H1 (cell line): ENCODE results near the gene PHF14. TPM values are rescaled to one million over a fixed set of nuclear protein-coding genes. Genes with fewer than 3 reads are reported as not detected.
A peak's percentile ranks its signal among the peaks of the same experiment; 100 is the strongest.

Experiments used
- CTCF ChIA-PET: fragments of 300-600 bp; sonication (Branson Sonifier 250); formaldehyde crosslinking; loops from one replicate; lab custom pipeline; 2021; ENCODE audit not compliant: partially characterized antibody; lab: Charles Lee
- POLR2A ChIA-PET: fragments of 300-600 bp; sonication (Branson Sonifier 250); formaldehyde crosslinking; loops from one replicate; lab custom pipeline; 2021; ENCODE audit warnings: inconsistent platforms; ENCODE audit not compliant: partially characterized antibody; lab: Charles Lee
- DNase-seq, 2 experiments: peaks; one replicate each; pipeline versions ENCODE4 v3.0.0 to v3.0.0-alpha.2; 2010 to 2022; ENCODE audit warnings: low spot score in 2 of 2, low read depth in 1 of 2, mixed read lengths in 1 of 2
- FAIRE-seq: peaks from 2 replicates; lab custom pipeline; 2011; peaks lifted over from hg19 to GRCh38; lab: Jason Lieb, UNC
- H2AFZ ChIP-seq: 2 replicates; pipeline ENCODE4 v1.8.1; 2012; ENCODE audit warnings: low read length, inconsistent platforms
- H2AK5ac ChIP-seq: 2 replicates; pipeline ENCODE4 v1.6.1; 2013; ENCODE audit warnings: low read depth, low read length
- H2BK120ac ChIP-seq: replicated peaks from 2 replicates; pipeline ENCODE3; 2013; ENCODE audit warnings: low read depth, low read length, inconsistent platforms
- H2BK12ac ChIP-seq: 2 replicates; pipeline ENCODE4 v1.6.1; 2013; ENCODE audit warnings: low read depth, low read length
- H2BK15ac ChIP-seq: 2 replicates; pipeline ENCODE4 v1.6.1; 2013; ENCODE audit warnings: low read length
- H2BK20ac ChIP-seq: 2 replicates; pipeline ENCODE4 v1.6.1; 2013; ENCODE audit warnings: low read length
- H2BK5ac ChIP-seq: 2 replicates; pipeline ENCODE4 v1.6.1; 2013; ENCODE audit warnings: low read depth, low read length
- H3K14ac ChIP-seq: 2 replicates; pipeline ENCODE4 v1.6.1; 2013; ENCODE audit warnings: inconsistent platforms; ENCODE audit not compliant: insufficient read length
- H3K18ac ChIP-seq: 2 replicates; pipeline ENCODE4 v1.6.1; 2013; ENCODE audit warnings: low read length; ENCODE audit errors: extremely low read depth
- H3K23ac ChIP-seq: 2 replicates; pipeline ENCODE4 v1.6.1; 2013; ENCODE audit warnings: inconsistent platforms; ENCODE audit not compliant: insufficient read length
- H3K23me2 ChIP-seq: 2 replicates; pipeline ENCODE4 v1.6.1; 2013; ENCODE audit warnings: low read depth, low read length
- H3K27ac ChIP-seq: 2 replicates; pipeline ENCODE4 v1.6.1; 2011; ENCODE audit warnings: low read depth, low read length, inconsistent platforms
- H3K27me3 ChIP-seq, 4 experiments: replicated peaks in 1 of 4; 1 replicate in 1 of 4; 2 replicates in 3 of 4; pipeline versions ENCODE4 v1.6.1 to v1.8.1; 2011 to 2013; ENCODE audit warnings: low read length in 3 of 4, mild to moderate bottlenecking in 3 of 4, inconsistent platforms in 2 of 4, mixed read lengths in 2 of 4, moderate library complexity in 1 of 4; ENCODE audit not compliant: control insufficient read depth in 3 of 4, insufficient read depth in 3 of 4; ENCODE audit errors: extremely low read depth in 1 of 4
- H3K36me3 ChIP-seq, 4 experiments: 2 replicates each; pipeline versions ENCODE4 v1.6.1 to v1.8.1; 2011 to 2013; ENCODE audit warnings: mild to moderate bottlenecking in 4 of 4, low read length in 3 of 4, moderate library complexity in 2 of 4, control low read depth in 1 of 4, inconsistent platforms in 1 of 4; ENCODE audit not compliant: insufficient read depth in 4 of 4, control insufficient read depth in 2 of 4
- H3K4ac ChIP-seq: replicated peaks from 2 replicates; pipeline ENCODE3; 2013; ENCODE audit warnings: low read length, low read depth, mixed read lengths, inconsistent platforms; ENCODE audit not compliant: insufficient read length
- H3K4me1 ChIP-seq, 4 experiments: replicated peaks in 1 of 4; 1 replicate in 1 of 4; 2 replicates in 3 of 4; pipeline versions ENCODE4 v1.6.1 to v1.8.1; 2011 to 2013; ENCODE audit warnings: low read length in 3 of 4, inconsistent platforms in 2 of 4, mixed read lengths in 1 of 4; ENCODE audit not compliant: insufficient read depth in 4 of 4, control insufficient read depth in 3 of 4
- H3K4me2 ChIP-seq, 2 experiments: 2 replicates each; pipeline versions ENCODE4 v1.6.1 to v1.8.1; 2011 to 2013; ENCODE audit warnings: low read depth in 2 of 2, low read length in 2 of 2, control low read depth in 1 of 2, inconsistent platforms in 1 of 2, mild to moderate bottlenecking in 1 of 2; ENCODE audit not compliant: insufficient read depth in 1 of 2
- H3K4me3 ChIP-seq, 4 experiments: fragments of 200-600, 300-600 bp in 1 of 4; sonication (generic), shearing (Covaris generic), sonication (Bioruptor Twin) in 1 of 4; 2 replicates each; pipeline versions ENCODE4 v1.5.1 to v1.8.1; 2011 to 2016; ENCODE audit warnings: low read length in 4 of 4, low read depth in 3 of 4, control low read depth in 2 of 4, inconsistent platforms in 2 of 4, mild to moderate bottlenecking in 2 of 4, mixed read lengths in 1 of 4, moderate library complexity in 1 of 4; ENCODE audit not compliant: insufficient read depth in 2 of 4; ENCODE audit errors: extremely low read depth in 1 of 4
- H3K56ac ChIP-seq: replicated peaks from 2 replicates; pipeline ENCODE3; 2013; ENCODE audit warnings: low read depth, mild to moderate bottlenecking, mixed read lengths, low read length, inconsistent platforms; ENCODE audit not compliant: insufficient read length
- H3K79me1 ChIP-seq: 2 replicates; pipeline ENCODE4 v1.6.1; 2013; ENCODE audit warnings: low read depth, low read length, control low read depth
- H3K79me2 ChIP-seq, 2 experiments: 2 replicates each; pipeline versions ENCODE4 v1.6.1 to v1.8.1; 2012 to 2013; ENCODE audit warnings: low read length in 2 of 2, mild to moderate bottlenecking in 2 of 2, inconsistent platforms in 1 of 2; ENCODE audit not compliant: insufficient read depth in 2 of 2, control insufficient read depth in 1 of 2
- H3K9ac ChIP-seq, 4 experiments: replicated peaks in 1 of 4; 1 replicate in 1 of 4; 2 replicates in 3 of 4; pipeline versions ENCODE4 v1.6.1 to v1.8.1; 2011 to 2013; ENCODE audit warnings: low read depth in 3 of 4, low read length in 3 of 4, control low read depth in 2 of 4, mild to moderate bottlenecking in 2 of 4, moderate library complexity in 2 of 4, inconsistent platforms in 1 of 4; ENCODE audit errors: extremely low read depth in 1 of 4
- H3K9me3 ChIP-seq, 2 experiments: 2 replicates each; pipeline versions ENCODE4 v1.6.1 to v1.8.1; 2012 to 2013; ENCODE audit warnings: mild to moderate bottlenecking in 2 of 2, moderate library complexity in 2 of 2, control low read depth in 1 of 2, inconsistent platforms in 1 of 2, low read depth in 1 of 2, low read length in 1 of 2, mixed read lengths in 1 of 2; ENCODE audit not compliant: insufficient read depth in 2 of 2
- H4K20me1 ChIP-seq, 2 experiments: replicated peaks in 1 of 2; 2 replicates each; pipeline versions ENCODE3 to v1.8.1; 2011 to 2013; ENCODE audit warnings: inconsistent platforms in 2 of 2, low read length in 2 of 2, mild to moderate bottlenecking in 1 of 2; ENCODE audit not compliant: insufficient read depth in 2 of 2, control insufficient read depth in 1 of 2
- H4K5ac ChIP-seq: 2 replicates; pipeline ENCODE4 v1.6.1; 2013; ENCODE audit warnings: low read length, low read depth, mixed read lengths, inconsistent platforms; ENCODE audit not compliant: insufficient read length
- H4K8ac ChIP-seq: 2 replicates; pipeline ENCODE4 v1.8.0; 2013; ENCODE audit warnings: mild to moderate bottlenecking, moderate library complexity, low read length, inconsistent platforms; ENCODE audit not compliant: insufficient read depth; ENCODE audit errors: extremely low read depth
- H4K91ac ChIP-seq: replicated peaks from 2 replicates; pipeline ENCODE3; 2013; ENCODE audit warnings: low read length, mixed read lengths, inconsistent platforms; ENCODE audit not compliant: insufficient read length
- MAX ChIP-seq: IDR thresholded peaks from 2 replicates; pipeline ENCODE4 v1.6.1; 2012; ENCODE audit warnings: inconsistent platforms
- SIRT6 ChIP-seq: IDR thresholded peaks from one replicate; pipeline ENCODE4 v1.7.1; 2012; ENCODE audit warnings: low read length, inconsistent platforms
- TAF1 ChIP-seq: IDR thresholded peaks from 2 replicates; pipeline ENCODE4 v1.6.1; 2011; ENCODE audit warnings: mild to moderate bottlenecking, low read depth, low read length
- TCF12 ChIP-seq: IDR thresholded peaks from 2 replicates; pipeline ENCODE4 v1.6.1; 2011; ENCODE audit warnings: low read depth, mild to moderate bottlenecking, low read length
- WGBS, 2 experiments: shearing (Covaris generic) in 1 of 2; methylation state at CpG; one replicate each; pipeline versions ENCODE4 v1.1.6 to v1.1.7; 2013 to 2015; ENCODE audit warnings: low lambda C conversion rate in 2 of 2, mixed read lengths in 2 of 2, inconsistent platforms in 1 of 2, low coverage in 1 of 2, missing lambda C conversion rate in 1 of 2; ENCODE audit not compliant: insufficient replicate concordance in 2 of 2, insufficient coverage in 1 of 2, insufficient read length in 1 of 2; ENCODE audit errors: extremely low coverage in 1 of 2, missing lambda C conversion rate in 1 of 2; 5-methylcytosine and 5-hydroxymethylcytosine counted together
- long read RNA-seq, 2 experiments: library from RNA in 1 of 2; library from capped mRNA in 1 of 2; stranded (forward); transcript quantifications; one replicate each; pipeline ENCODE4 v2.0.0, GENCODE V29; 2021; ENCODE audit warnings: inconsistent platforms in 1 of 2
- polyA minus RNA-seq, 3 experiments: library from RNA; depleted of rRNA, polyadenylated mRNA; stranded (reverse); fragments of >200 nt; gene quantifications; 1 replicate in 2 of 3; 2 replicates in 1 of 3; pipeline ENCODE4 v1.2.3, GENCODE V29; 2011
- polyA plus RNA-seq, 7 experiments: library from polyadenylated mRNA; depleted of rRNA in 3 of 7; stranded (reverse) in 5 of 7; unstranded in 2 of 7; fragments of >200 nt in 5 of 7; fragments of 200-250 nt in 2 of 7; gene quantifications; 1 replicate in 5 of 7; 2 replicates in 1 of 7; 4 replicates in 1 of 7; pipeline versions ENCODE4 v1.2.1 to v1.2.3, GENCODE V29; 2011 to 2013; ENCODE audit warnings: missing spikeins in 2 of 7, mixed read lengths in 2 of 7
- total RNA-seq: library from RNA; stranded (reverse); fragmentation: NEBNext Ultra II Directional; extraction: Animal tissue kit (Norgen Biotek cat#: 25700); gene quantifications from 2 replicates; pipeline ENCODE4 v1.2.1, GENCODE V29; 2021

PHF14 gene, protein sequence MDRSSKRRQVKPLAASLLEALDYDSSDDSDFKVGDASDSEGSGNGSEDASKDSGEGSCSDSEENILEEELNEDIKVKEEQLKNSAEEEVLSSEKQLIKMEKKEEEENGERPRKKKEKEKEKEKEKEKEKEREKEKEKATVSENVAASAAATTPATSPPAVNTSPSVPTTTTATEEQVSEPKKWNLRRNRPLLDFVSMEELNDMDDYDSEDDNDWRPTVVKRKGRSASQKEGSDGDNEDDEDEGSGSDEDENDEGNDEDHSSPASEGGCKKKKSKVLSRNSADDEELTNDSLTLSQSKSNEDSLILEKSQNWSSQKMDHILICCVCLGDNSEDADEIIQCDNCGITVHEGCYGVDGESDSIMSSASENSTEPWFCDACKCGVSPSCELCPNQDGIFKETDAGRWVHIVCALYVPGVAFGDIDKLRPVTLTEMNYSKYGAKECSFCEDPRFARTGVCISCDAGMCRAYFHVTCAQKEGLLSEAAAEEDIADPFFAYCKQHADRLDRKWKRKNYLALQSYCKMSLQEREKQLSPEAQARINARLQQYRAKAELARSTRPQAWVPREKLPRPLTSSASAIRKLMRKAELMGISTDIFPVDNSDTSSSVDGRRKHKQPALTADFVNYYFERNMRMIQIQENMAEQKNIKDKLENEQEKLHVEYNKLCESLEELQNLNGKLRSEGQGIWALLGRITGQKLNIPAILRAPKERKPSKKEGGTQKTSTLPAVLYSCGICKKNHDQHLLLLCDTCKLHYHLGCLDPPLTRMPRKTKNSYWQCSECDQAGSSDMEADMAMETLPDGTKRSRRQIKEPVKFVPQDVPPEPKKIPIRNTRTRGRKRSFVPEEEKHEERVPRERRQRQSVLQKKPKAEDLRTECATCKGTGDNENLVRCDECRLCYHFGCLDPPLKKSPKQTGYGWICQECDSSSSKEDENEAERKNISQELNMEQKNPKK
- total RNA-seq (63.3 and 70.6 TPM in 2 replicates), polyA plus RNA-seq (2011; rRNA removed) (8.6 and 17.9 TPM in 2 replicates), polyA minus RNA-seq (2011; rRNA and poly(A)+ RNA removed) (52.7 and 64.9 TPM in 2 replicates)
- 32.6 TPM for polyA plus RNA-seq (2011; cell fraction: cytosol; rRNA removed)
- polyA plus RNA-seq (2011; cell fraction: nucleus; rRNA removed) = 10.7 TPM
- polyA plus RNA-seq (2012, experiment 1 of 2) = 39.6 to 65.6 TPM (median 46.7 TPM) in 4 replicates
- polyA plus RNA-seq (2012, experiment 2 of 2) = 5.4 TPM
- 52.8 TPM for polyA plus RNA-seq (2013, experiment 1 of 2)
- 52.4 TPM for polyA plus RNA-seq (2013, experiment 2 of 2)
- polyA minus RNA-seq (2011; cell fraction: cytosol; rRNA and poly(A)+ RNA removed) = 28.2 TPM
- 109 TPM for polyA minus RNA-seq (2011; cell fraction: nucleus; rRNA and poly(A)+ RNA removed)
- long read RNA-seq, experiment 1, partial matches to known transcripts = 8 of 26 reads
- long read RNA-seq, experiment 1, other reads (novel, unspliced or antisense) = 16 of 26 reads
- long read RNA-seq, experiment 2, partial matches to known transcripts = 4 of 10 reads
- long read RNA-seq, experiment 2, other reads (novel, unspliced or antisense) = 6 of 10 reads

- Histone ChIP-seq H4K91ac (peak within 1 kb of the TSS; percentile 61), H3K23ac (no peak within 1 kb of the TSS), H3K9ac (peak within 1 kb of the TSS; percentile 88 to 92 (median 90)), H4K20me1 (no peaks in the 10 kb centered on the region), H2BK5ac (peak within 1 kb of the TSS; percentile 82), H3K27me3 (no peaks in the 10 kb centered on the region), H3K56ac (peak within 1 kb of the TSS; percentile 78), H2BK120ac (no peak within 1 kb of the TSS), H3K18ac (peak within 1 kb of the TSS; percentile 88), H2AK5ac (no peak within 1 kb of the TSS), H2BK12ac (0 out of 2 replicates have a peak within 1 kb of the TSS, but pooled peaks have one; percentile 13), H3K27ac (peak within 1 kb of the TSS; percentile 89), H3K79me2 (peaks cover 0 to 41% of the 10 kb centered on the region in 2 experiments; a peak in 3 of 4 replicates), H3K36me3 (peaks cover 0 to 15% (median 0%) of the 10 kb centered on the region in 4 experiments; a peak in 1 of 8 replicates), H3K4me2 (peak within 1 kb of the TSS; percentile 88 to 89), H4K8ac (peak within 1 kb of the TSS; percentile 97), H3K9me3 (no peaks in the 10 kb centered on the region), H4K5ac (peak within 1 kb of the TSS; percentile 92), H3K23me2 (peaks cover 6% of the 10 kb centered on the region), H2AFZ (peak within 1 kb of the TSS; percentile 48; the same call in 1 of the 2 replicates), H3K4ac (peak within 1 kb of the TSS; percentile 72), H3K14ac (no peak within 1 kb of the TSS), H3K79me1 (no peaks in the 10 kb centered on the region), H2BK15ac (no peak within 1 kb of the TSS; the same call in 1 of the 2 replicates), H3K4me3 (peak within 1 kb of the TSS; percentile 59 to 93 (median 90)), H3K4me1 (no peaks in the 10 kb centered on the region; a peak in 2 of 7 replicates), H2BK20ac (0 out of 2 replicates have a peak within 1 kb of the TSS, but pooled peaks have one; percentile 50)
- POLR2A ChIA-PET = interaction anchor here (0.7 to 2.6 kb wide), 20 partner anchors 9 to 220 kb away, joined by 3 to 41 read pairs (median 4); a partner anchor contains a TSS
- peak; percentile 96 for DNase-seq
- 4% methylated on average over 39 of the region's 39 CpGs; no CpG with 5 or more reads in 1 of the 2 experiments for WGBS, 2 experiments
- CTCF ChIA-PET = no interaction called here
- FAIRE-seq = peak; percentile 99
- TF ChIP-seq MAX = peak; percentile 94
- peak; percentile 93 for TF ChIP-seq TAF1
- TF ChIP-seq TCF12 = no peak
- TF ChIP-seq SIRT6 = no peak
Observed at GRCh38 chr7:10973061-10973941, at the start of gene PHF14. Gene PHF14 (plus strand): TSS chr7:10973872. CDS start chr7:10974324, 452 bp downstream.
